HL-60 (cell line): ENCODE results near the gene PSAT1.

Experiments
- CTCF ChIP-seq: IDR thresholded peaks from one replicate; pipeline ENCODE4 v1.5.1; 2011; ENCODE audit warnings: low read length, control low read depth, inconsistent platforms; ENCODE audit not compliant: insufficient read depth
- SPI1 ChIP-seq: IDR thresholded peaks from 2 replicates; pipeline ENCODE4 v1.6.1; 2012; ENCODE audit warnings: low read depth, mild to moderate bottlenecking, borderline replicate concordance

DNA sequence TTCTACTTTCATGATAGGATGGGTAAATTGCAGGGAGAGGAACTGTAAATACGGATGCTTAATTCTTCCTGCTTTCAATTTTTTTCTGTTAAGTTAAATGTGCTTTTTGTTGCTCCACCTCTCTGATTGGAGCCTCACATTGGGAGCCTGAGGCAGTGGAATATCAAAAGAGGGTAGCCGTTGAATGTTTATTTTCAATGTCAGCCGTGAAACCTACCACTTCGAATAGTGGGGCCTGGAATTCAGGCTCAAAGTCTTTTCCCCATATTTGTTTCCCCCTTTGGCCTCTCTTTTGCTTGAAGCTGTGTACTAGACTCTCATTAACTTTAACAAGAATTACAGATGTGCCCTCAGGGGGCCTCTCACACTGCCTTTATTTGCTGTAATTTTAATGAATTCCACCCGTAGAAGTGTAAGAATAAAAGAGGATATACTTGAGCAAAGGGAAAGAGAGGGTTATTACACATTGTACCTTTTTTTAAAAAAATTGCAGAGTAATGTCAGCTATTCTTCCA is 29.0 kb downstream of the PSAT1 start:
- TF ChIP-seq CTCF, result no peak
- TF ChIP-seq SPI1, result no peak
